ENCODE results near the gene LIN7A. TPM values are rescaled to one million over a fixed set of nuclear protein-coding genes. Genes with fewer than 3 reads are reported as not detected.

LIN7A gene
- total and polyA plus RNA-seq, 2 of the 8 experiments (the other 6 are each of a cell fraction or from before 2014, with no cell fraction given) = 5.8 to 22.0 TPM

- no peak overlapping the region for H3K4ac ChIP-seq (replicated peaks; ENCODE audit: insufficient read length, low read depth, low read length)
- no peak overlapping the region for H2BK20ac ChIP-seq (ENCODE audit: low read length)
- no peaks in the 10 kb centered on the region for H3K27me3 ChIP-seq (replicated peaks in 1 of 4; ENCODE audit: control insufficient read depth in 3 of 4, extremely low read depth in 1 of 4, insufficient read depth in 3 of 4, low read length in 3 of 4)
- no peak overlapping the region for H2BK120ac ChIP-seq (replicated peaks; ENCODE audit: low read depth, low read length)
- CTCF ChIA-PET (ENCODE audit: partially characterized antibody) = no interaction called here
- no peak for FAIRE-seq
- no peak overlapping the region for H3K27ac ChIP-seq (ENCODE audit: low read depth, low read length)
- DNase-seq (ENCODE audit: low read depth in 1 of 2, low spot score in 2 of 2) = no peak
- no peak overlapping the region for H2BK5ac ChIP-seq (ENCODE audit: low read depth, low read length)
- 74% methylated on average over 6 of the region's 6 CpGs; no CpG with 5 or more reads in 1 of the 2 experiments for WGBS, 2 experiments (ENCODE audit: extremely low coverage in 1 of 2, insufficient coverage in 1 of 2, insufficient read length in 1 of 2, insufficient replicate concordance in 2 of 2, low coverage in 1 of 2, low lambda C conversion rate in 2 of 2, missing lambda C conversion rate in 1 of 2)
- no peaks in the 10 kb centered on the region for H3K9me3 ChIP-seq (ENCODE audit: insufficient read depth in 2 of 2, low read depth in 1 of 2, low read length in 1 of 2)
- H4K91ac ChIP-seq (replicated peaks; ENCODE audit: insufficient read length, low read length) = no peak overlapping the region
- H3K79me1 ChIP-seq (ENCODE audit: low read depth, low read length) = 0 out of 2 replicates have a peak, but pooled peaks cover 2% of the 10 kb centered on the region
- H3K18ac ChIP-seq (ENCODE audit: extremely low read depth, low read length) = no peak overlapping the region
- no peak overlapping the region; the same call in 1 of the 2 replicates for H2BK15ac ChIP-seq (ENCODE audit: low read length)
- no peak overlapping the region for H4K5ac ChIP-seq (ENCODE audit: insufficient read length, low read depth, low read length)
- no peaks in the 10 kb centered on the region for H3K36me3 ChIP-seq (ENCODE audit: control insufficient read depth in 2 of 4, insufficient read depth in 4 of 4, low read length in 3 of 4)
- H3K23me2 ChIP-seq (ENCODE audit: low read depth, low read length) = no peaks in the 10 kb centered on the region
- no peak overlapping the region for H3K4me2 ChIP-seq (ENCODE audit: insufficient read depth in 1 of 2, low read depth in 2 of 2, low read length in 2 of 2)
- H2AFZ ChIP-seq (ENCODE audit: low read length) = no peak overlapping the region
- no peak overlapping the region for H3K9ac ChIP-seq (replicated peaks in 1 of 4; ENCODE audit: extremely low read depth in 1 of 4, low read depth in 3 of 4, low read length in 3 of 4)
- H3K56ac ChIP-seq (replicated peaks; ENCODE audit: insufficient read length, low read depth, low read length) = no peak overlapping the region
- POLR2A ChIA-PET (ENCODE audit: partially characterized antibody) = no interaction called here
- H3K4me3 ChIP-seq (ENCODE audit: extremely low read depth in 1 of 4, insufficient read depth in 2 of 4, low read depth in 3 of 4, low read length in 4 of 4) = no peak overlapping the region
- no peaks in the 10 kb centered on the region for H3K4me1 ChIP-seq (replicated peaks in 1 of 4; ENCODE audit: control insufficient read depth in 3 of 4, insufficient read depth in 4 of 4, low read length in 3 of 4)
- H3K14ac ChIP-seq (ENCODE audit: insufficient read length) = no peak overlapping the region
- no peak overlapping the region for H4K8ac ChIP-seq (ENCODE audit: extremely low read depth, insufficient read depth, low read length)
- H3K23ac ChIP-seq (ENCODE audit: insufficient read length) = no peak overlapping the region
- H2AK5ac ChIP-seq (ENCODE audit: low read depth, low read length) = no peak overlapping the region
- H2BK12ac ChIP-seq (ENCODE audit: low read depth, low read length) = no peak overlapping the region
- no peaks in the 10 kb centered on the region for H4K20me1 ChIP-seq (replicated peaks in 1 of 2; ENCODE audit: control insufficient read depth in 1 of 2, insufficient read depth in 2 of 2, low read length in 2 of 2)
- H3K79me2 ChIP-seq (ENCODE audit: control insufficient read depth in 1 of 2, insufficient read depth in 2 of 2, low read length in 2 of 2) = no peaks in the 10 kb centered on the region
- TF ChIP-seq, protein P1, sequence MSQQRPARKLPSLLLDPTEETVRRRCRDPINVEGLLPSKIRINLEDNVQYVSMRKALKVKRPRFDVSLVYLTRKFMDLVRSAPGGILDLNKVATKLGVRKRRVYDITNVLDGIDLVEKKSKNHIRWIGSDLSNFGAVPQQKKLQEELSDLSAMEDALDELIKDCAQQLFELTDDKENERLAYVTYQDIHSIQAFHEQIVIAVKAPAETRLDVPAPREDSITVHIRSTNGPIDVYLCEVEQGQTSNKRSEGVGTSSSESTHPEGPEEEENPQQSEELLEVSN (IDR thresholded peaks at IDR 0.05) = no peak
- no peak for TF ChIP-seq TBP (IDR thresholded peaks at IDR 0.05; ENCODE audit: low read depth, low read length)
- no peak for TF ChIP-seq POU5F1 (IDR thresholded peaks at IDR 0.05; ENCODE audit: low read depth, low read length)
- no peak for TF ChIP-seq RNF2 (IDR thresholded peaks at IDR 0.05; ENCODE audit: borderline replicate concordance, low read depth, low read length, missing control alignments, poor library complexity, severe bottlenecking)
- TF ChIP-seq GABPA (IDR thresholded peaks at IDR 0.05; ENCODE audit: borderline replicate concordance, insufficient read depth, low read length) = no peak
- no peak for TF ChIP-seq CTBP2 (IDR thresholded peaks at IDR 0.05; ENCODE audit: borderline replicate concordance, insufficient read depth, insufficient read length, low read length)
- TF ChIP-seq BRCA1 (IDR thresholded peaks at IDR 0.05; ENCODE audit: low read depth, low read length) = no peak
- no peak for TF ChIP-seq FOSL1 (IDR thresholded peaks at IDR 0.05; ENCODE audit: insufficient read depth, low read depth, low read length)
- TF ChIP-seq USF2 (IDR thresholded peaks at IDR 0.05; ENCODE audit: low read length) = no peak
- TF ChIP-seq SP1 (IDR thresholded peaks at IDR 0.05; ENCODE audit: low read depth, low read length) = no peak
- TF ChIP-seq SP2 (IDR thresholded peaks at IDR 0.05; ENCODE audit: low read length) = no peak
These were observed 191.8 kb downstream of the LIN7A start for GRCh38 chr12:80745851-80746505.
